ENCODE results near the gene MIA3.

MIA3 gene

GRCh38 chr1:222691016-222691415 lies 73.1 kb downstream of the MIA3 start:
- H3K9me3 ChIP-seq (ENCODE audit: control insufficient read depth, insufficient read depth, low read length) = no peaks in the 10 kb centered on the region
- H3K36me3 ChIP-seq (ENCODE audit: control insufficient read depth, insufficient read depth, low read length) = peaks cover 6% of the 10 kb centered on the region
- no peaks in the 10 kb centered on the region for H3K4me1 ChIP-seq (ENCODE audit: control insufficient read depth, insufficient read depth, low read length)
- H3K9ac ChIP-seq (ENCODE audit: low read depth, low read length) = no peak overlapping the region
- H3K4me3 ChIP-seq (ENCODE audit: low read depth, low read length) = no peak overlapping the region
- H3K27me3 ChIP-seq (ENCODE audit: control insufficient read depth, insufficient read depth, low read length) = no peaks in the 10 kb centered on the region

GRCh38 chr1:222694927-222695326 lies 77.0 kb downstream of the MIA3 start:
- H3K36me3 ChIP-seq (ENCODE audit: control insufficient read depth, insufficient read depth, low read length) = no peaks in the 10 kb centered on the region
- H3K9ac ChIP-seq (ENCODE audit: low read depth, low read length) = no peak overlapping the region
- H3K27me3 ChIP-seq (ENCODE audit: control insufficient read depth, insufficient read depth, low read length) = no peaks in the 10 kb centered on the region
- no peaks in the 10 kb centered on the region for H3K4me1 ChIP-seq (ENCODE audit: control insufficient read depth, insufficient read depth, low read length)
- H3K4me3 ChIP-seq (ENCODE audit: low read depth, low read length) = no peak overlapping the region
- no peaks in the 10 kb centered on the region for H3K9me3 ChIP-seq (ENCODE audit: control insufficient read depth, insufficient read depth, low read length)

GRCh38 chr1:222696741-222697140 lies 78.8 kb downstream of the MIA3 start:
- Histone ChIP-seq H3K9ac (ENCODE audit: low read depth, low read length) (no peak overlapping the region), H3K9me3 (ENCODE audit: control insufficient read depth, insufficient read depth, low read length) (no peaks in the 10 kb centered on the region), H3K4me1 (ENCODE audit: control insufficient read depth, insufficient read depth, low read length) (no peaks in the 10 kb centered on the region), H3K27me3 (ENCODE audit: control insufficient read depth, insufficient read depth, low read length) (no peaks in the 10 kb centered on the region), H3K4me3 (ENCODE audit: low read depth, low read length) (no peak overlapping the region), H3K36me3 (ENCODE audit: control insufficient read depth, insufficient read depth, low read length) (peaks cover 5% of the 10 kb centered on the region)

GRCh38 chr1:222697203-222697602 lies 79.3 kb downstream of the MIA3 start:
- H3K4me3 ChIP-seq (ENCODE audit: low read depth, low read length) = no peak overlapping the region
- H3K4me1 ChIP-seq (ENCODE audit: control insufficient read depth, insufficient read depth, low read length) = no peaks in the 10 kb centered on the region

GRCh38 chr1:222697826-222698225 lies 79.9 kb downstream of the MIA3 start:
- H3K4me3 ChIP-seq (ENCODE audit: low read depth, low read length) = no peak overlapping the region
- H3K27me3 ChIP-seq (ENCODE audit: control insufficient read depth, insufficient read depth, low read length) = no peaks in the 10 kb centered on the region
- H3K9me3 ChIP-seq (ENCODE audit: control insufficient read depth, insufficient read depth, low read length) = no peaks in the 10 kb centered on the region
- no peak overlapping the region for H3K9ac ChIP-seq (ENCODE audit: low read depth, low read length)
- no peaks in the 10 kb centered on the region for H3K4me1 ChIP-seq (ENCODE audit: control insufficient read depth, insufficient read depth, low read length)
- H3K36me3 ChIP-seq (ENCODE audit: control insufficient read depth, insufficient read depth, low read length) = peaks cover 12% of the 10 kb centered on the region

More at GRCh38 chr1:222697203-222697602, 79.3 kb downstream of the MIA3 start:
- no peaks in the 10 kb centered on the region for H3K27me3 ChIP-seq (ENCODE audit: control insufficient read depth, insufficient read depth, low read length)
- H3K9me3 ChIP-seq (ENCODE audit: control insufficient read depth, insufficient read depth, low read length) = no peaks in the 10 kb centered on the region
- no peak overlapping the region for H3K9ac ChIP-seq (ENCODE audit: low read depth, low read length)
- peaks cover 6% of the 10 kb centered on the region for H3K36me3 ChIP-seq (ENCODE audit: control insufficient read depth, insufficient read depth, low read length)

GRCh38 chr1:222702210-222702609 lies 84.3 kb downstream of the MIA3 start:
- Histone ChIP-seq H3K4me3 (ENCODE audit: low read depth, low read length) (no peak overlapping the region), H3K36me3 (ENCODE audit: control insufficient read depth, insufficient read depth, low read length) (peaks cover 12% of the 10 kb centered on the region), H3K27me3 (ENCODE audit: control insufficient read depth, insufficient read depth, low read length) (no peaks in the 10 kb centered on the region), H3K9me3 (ENCODE audit: control insufficient read depth, insufficient read depth, low read length) (no peaks in the 10 kb centered on the region), H3K4me1 (ENCODE audit: control insufficient read depth, insufficient read depth, low read length) (no peaks in the 10 kb centered on the region), H3K9ac (ENCODE audit: low read depth, low read length) (no peak overlapping the region)

- Histone ChIP-seq H3K9ac (ENCODE audit: low read depth, low read length) (no peak overlapping the region), H3K4me3 (ENCODE audit: low read depth, low read length) (no peak overlapping the region), H3K36me3 (ENCODE audit: control insufficient read depth, insufficient read depth, low read length) (peaks cover 12% of the 10 kb centered on the region), H3K9me3 (ENCODE audit: control insufficient read depth, insufficient read depth, low read length) (no peaks in the 10 kb centered on the region), H3K4me1 (ENCODE audit: control insufficient read depth, insufficient read depth, low read length) (no peaks in the 10 kb centered on the region), H3K27me3 (ENCODE audit: control insufficient read depth, insufficient read depth, low read length) (no peaks in the 10 kb centered on the region)
Measured at GRCh38 chr1:222704260-222704659, 86.4 kb downstream of the MIA3 start.

- H3K9me3 ChIP-seq (ENCODE audit: control insufficient read depth, insufficient read depth, low read length) = no peaks in the 10 kb centered on the region
Measured at GRCh38 chr1:222706815-222707214, 88.9 kb downstream of the MIA3 start.

GRCh38 chr1:222709700-222710153 lies 91.8 kb downstream of the MIA3 start:
- Histone ChIP-seq H3K9me3 (ENCODE audit: control insufficient read depth, insufficient read depth, low read length) (no peaks in the 10 kb centered on the region), H3K4me3 (ENCODE audit: low read depth, low read length) (no peak overlapping the region), H3K9ac (ENCODE audit: low read depth, low read length) (no peak overlapping the region), H3K27me3 (ENCODE audit: control insufficient read depth, insufficient read depth, low read length) (no peaks in the 10 kb centered on the region), H3K36me3 (ENCODE audit: control insufficient read depth, insufficient read depth, low read length) (no peaks in the 10 kb centered on the region), H3K4me1 (ENCODE audit: control insufficient read depth, insufficient read depth, low read length) (no peaks in the 10 kb centered on the region)

More at GRCh38 chr1:222706815-222707214, 88.9 kb downstream of the MIA3 start:
- peaks cover 7% of the 10 kb centered on the region for H3K36me3 ChIP-seq (ENCODE audit: control insufficient read depth, insufficient read depth, low read length)
- H3K9ac ChIP-seq (ENCODE audit: low read depth, low read length) = no peak overlapping the region
- no peak overlapping the region for H3K4me3 ChIP-seq (ENCODE audit: low read depth, low read length)
- H3K27me3 ChIP-seq (ENCODE audit: control insufficient read depth, insufficient read depth, low read length) = no peaks in the 10 kb centered on the region
- no peaks in the 10 kb centered on the region for H3K4me1 ChIP-seq (ENCODE audit: control insufficient read depth, insufficient read depth, low read length)

- Histone ChIP-seq H3K27me3 (ENCODE audit: control insufficient read depth, insufficient read depth, low read length) (no peaks in the 10 kb centered on the region), H3K9ac (ENCODE audit: low read depth, low read length) (peak overlapping the region; percentile 73), H3K4me1 (ENCODE audit: control insufficient read depth, insufficient read depth, low read length) (no peaks in the 10 kb centered on the region), H3K9me3 (ENCODE audit: control insufficient read depth, insufficient read depth, low read length) (no peaks in the 10 kb centered on the region), H3K36me3 (ENCODE audit: control insufficient read depth, insufficient read depth, low read length) (no peaks in the 10 kb centered on the region), H3K4me3 (ENCODE audit: low read depth, low read length) (peak overlapping the region; percentile 98)
Measured at GRCh38 chr1:222711319-222712252, 93.7 kb downstream of the MIA3 start.

GRCh38 chr1:222712253-222713090 lies 94.6 kb downstream of the MIA3 start, which contains the start of the genes AIDA and BROX:
TSS of gene AIDA (minus strand) at chr1:222712491. CDS start at chr1:222712317, 174 bp downstream.
TSS of gene BROX (plus strand) at chr1:222712564. CDS start at chr1:222715700, 3,136 bp downstream.
- H3K4me1 ChIP-seq (ENCODE audit: control insufficient read depth, insufficient read depth, low read length) = no peaks in the 10 kb centered on the region
- H3K27me3 ChIP-seq (ENCODE audit: control insufficient read depth, insufficient read depth, low read length) = no peaks in the 10 kb centered on the region
- peak within 1 kb of the TSS; percentile 99 for H3K9ac ChIP-seq (ENCODE audit: low read depth, low read length)
- H3K36me3 ChIP-seq (ENCODE audit: control insufficient read depth, insufficient read depth, low read length) = no peaks in the 10 kb centered on the region
- peak within 1 kb of the TSS; percentile 98 for H3K4me3 ChIP-seq (ENCODE audit: low read depth, low read length)
- H3K9me3 ChIP-seq (ENCODE audit: control insufficient read depth, insufficient read depth, low read length) = no peaks in the 10 kb centered on the region
